Measurements from ENCODE around the gene AMH. TPM values are rescaled to one million over a fixed set of nuclear protein-coding genes. Genes with fewer than 3 reads are reported as not detected.

AMH gene
- total RNA-seq, 1 donor from 2014 or later = 16.4 TPM

- DNase-seq (ENCODE audit: extremely low spot score, unreplicated experiment) = no peak
- Mint-ChIP-seq H3K4me1 (ENCODE audit: unreplicated experiment) (peaks cover 53% of the 10 kb centered on the region), H3K36me3 (ENCODE audit: unreplicated experiment) (peaks cover 15% of the 10 kb centered on the region), H3K27me3 (ENCODE audit: unreplicated experiment) (no peaks in the 10 kb centered on the region), H3K27ac (ENCODE audit: unreplicated experiment) (peak overlapping the region; percentile 99), H3K9me3 (ENCODE audit: unreplicated experiment) (no peaks in the 10 kb centered on the region), H3K4me3 (ENCODE audit: unreplicated experiment) (peak overlapping the region; percentile 98)
- TF ChIP-seq CTCF (IDR thresholded peaks at IDR 0.05) = no peak
Measured at GRCh38 chr19:2240881-2241760, 8.0 kb upstream of the AMH start.

- H3K27me3 Mint-ChIP-seq (ENCODE audit: unreplicated experiment) = no peaks in the 10 kb centered on the region
- H3K4me1 Mint-ChIP-seq (ENCODE audit: unreplicated experiment) = peaks cover 51% of the 10 kb centered on the region
- H3K36me3 Mint-ChIP-seq (ENCODE audit: unreplicated experiment) = peaks cover 15% of the 10 kb centered on the region
- no peaks in the 10 kb centered on the region for H3K9me3 Mint-ChIP-seq (ENCODE audit: unreplicated experiment)
- no peak for TF ChIP-seq CTCF (IDR thresholded peaks at IDR 0.05)
- H3K4me3 Mint-ChIP-seq (ENCODE audit: unreplicated experiment) = no peak overlapping the region
- no peak for DNase-seq (ENCODE audit: extremely low spot score, unreplicated experiment)
- peak overlapping the region; percentile 21 for H3K27ac Mint-ChIP-seq (ENCODE audit: unreplicated experiment)
Measured at GRCh38 chr19:2242092-2242537, 7.0 kb upstream of the AMH start.

- no peak for DNase-seq (ENCODE audit: extremely low spot score, unreplicated experiment)
- Mint-ChIP-seq H3K27me3 (ENCODE audit: unreplicated experiment) (no peaks in the 10 kb centered on the region), H3K4me1 (ENCODE audit: unreplicated experiment) (peaks cover 47% of the 10 kb centered on the region), H3K36me3 (ENCODE audit: unreplicated experiment) (peaks cover 15% of the 10 kb centered on the region), H3K27ac (ENCODE audit: unreplicated experiment) (peak overlapping the region; percentile 21), H3K4me3 (ENCODE audit: unreplicated experiment) (no peak overlapping the region), H3K9me3 (ENCODE audit: unreplicated experiment) (no peaks in the 10 kb centered on the region)
- TF ChIP-seq CTCF (IDR thresholded peaks at IDR 0.05) = no peak
Measured at GRCh38 chr19:2242816-2243215, 6.3 kb upstream of the AMH start.

GRCh38 chr19:2243274-2244124 lies 5.6 kb upstream of the AMH start:
- Mint-ChIP-seq H3K36me3 (ENCODE audit: unreplicated experiment) (peaks cover 15% of the 10 kb centered on the region), H3K4me1 (ENCODE audit: unreplicated experiment) (peaks cover 40% of the 10 kb centered on the region), H3K27ac (ENCODE audit: unreplicated experiment) (no peak overlapping the region), H3K4me3 (ENCODE audit: unreplicated experiment) (no peak overlapping the region), H3K27me3 (ENCODE audit: unreplicated experiment) (no peaks in the 10 kb centered on the region), H3K9me3 (ENCODE audit: unreplicated experiment) (no peaks in the 10 kb centered on the region)
- no peak for TF ChIP-seq CTCF (IDR thresholded peaks at IDR 0.05)
- DNase-seq (ENCODE audit: extremely low spot score, unreplicated experiment) = no peak

GRCh38 chr19:2244125-2244411 lies 5.1 kb upstream of the AMH start:
- Mint-ChIP-seq H3K9me3 (ENCODE audit: unreplicated experiment) (no peaks in the 10 kb centered on the region), H3K4me1 (ENCODE audit: unreplicated experiment) (peaks cover 35% of the 10 kb centered on the region), H3K36me3 (ENCODE audit: unreplicated experiment) (peaks cover 12% of the 10 kb centered on the region), H3K27me3 (ENCODE audit: unreplicated experiment) (no peaks in the 10 kb centered on the region), H3K27ac (ENCODE audit: unreplicated experiment) (no peak overlapping the region), H3K4me3 (ENCODE audit: unreplicated experiment) (no peak overlapping the region)
- TF ChIP-seq CTCF (IDR thresholded peaks at IDR 0.05) = no peak
- no peak for DNase-seq (ENCODE audit: extremely low spot score, unreplicated experiment)

All from osteocyte (in vitro differentiated cells).